GM21360 (cell line): Measurements from ENCODE around the gene ZNG1B.
"Not testable (repeated sequence)": the region's sequence is repeated elsewhere in the genome, so short reads cannot be mapped to it uniquely, and the experiment has no call there.

ENCODE experiments used
- ATAC-seq: cut with Tn5 transposase; IDR thresholded peaks from one replicate; pipeline ENCODE4 v1.9.1; 2021; ENCODE audit warnings: mild to moderate bottlenecking, moderate library complexity; ENCODE audit not compliant: unreplicated experiment

The ZNG1B gene

DNA sequence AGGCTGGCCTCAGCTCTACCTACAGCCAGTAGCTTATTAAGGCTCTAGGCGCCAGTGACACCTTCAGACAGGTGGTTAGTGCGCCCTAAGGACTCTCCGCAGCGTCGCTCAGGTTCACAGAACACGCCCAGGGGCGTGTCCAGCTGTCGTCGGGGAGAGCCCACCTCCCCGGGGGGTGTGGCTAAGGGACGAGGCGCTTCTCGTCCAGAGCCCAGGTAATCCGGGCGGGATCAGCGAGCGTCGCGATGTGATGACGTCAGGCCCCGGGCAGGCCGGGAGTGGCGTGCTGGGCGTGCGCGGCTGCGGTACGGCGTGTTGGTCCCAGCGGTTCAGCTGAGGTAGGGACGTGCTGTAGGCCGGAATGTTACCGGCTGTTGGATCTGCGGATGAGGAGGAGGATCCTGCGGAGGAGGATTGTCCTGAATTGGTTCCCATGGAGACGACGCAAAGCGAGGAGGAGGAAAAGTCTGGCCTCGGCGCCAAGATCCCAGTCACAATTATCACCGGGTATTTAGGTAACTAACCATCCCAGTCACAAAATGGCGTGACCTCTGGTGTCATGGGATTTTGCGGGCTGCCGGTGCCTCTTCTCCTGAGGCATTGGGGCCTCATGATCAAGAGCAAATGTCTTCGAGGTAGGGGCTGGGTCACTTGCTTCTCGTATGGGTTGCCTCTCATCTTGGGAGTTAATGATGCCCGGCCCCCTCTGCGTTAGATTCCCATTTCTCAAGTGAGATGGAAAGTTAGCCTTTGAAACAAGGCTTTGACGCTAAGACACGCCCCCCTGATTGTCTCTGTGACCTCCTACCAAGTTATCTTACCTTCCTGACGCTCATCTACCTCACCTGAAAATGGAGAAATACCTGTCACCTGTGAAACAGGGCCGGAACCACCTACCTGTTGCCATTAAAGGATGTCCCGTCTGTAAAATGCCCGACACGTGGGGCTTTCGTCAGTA lies at the start of gene ZNG1B:
Gene ZNG1B, plus strand, starts transcription at position 184 of the 958 bp plus-strand sequence. Its CDS starts 178 bp downstream, at position 362.
- ATAC-seq, result not testable (repeated sequence)

- peak; percentile 89 for ATAC-seq
Observed at GRCh38 chr2:113390124-113390849, 47.2 kb upstream of the ZNG1B start.

DNA sequence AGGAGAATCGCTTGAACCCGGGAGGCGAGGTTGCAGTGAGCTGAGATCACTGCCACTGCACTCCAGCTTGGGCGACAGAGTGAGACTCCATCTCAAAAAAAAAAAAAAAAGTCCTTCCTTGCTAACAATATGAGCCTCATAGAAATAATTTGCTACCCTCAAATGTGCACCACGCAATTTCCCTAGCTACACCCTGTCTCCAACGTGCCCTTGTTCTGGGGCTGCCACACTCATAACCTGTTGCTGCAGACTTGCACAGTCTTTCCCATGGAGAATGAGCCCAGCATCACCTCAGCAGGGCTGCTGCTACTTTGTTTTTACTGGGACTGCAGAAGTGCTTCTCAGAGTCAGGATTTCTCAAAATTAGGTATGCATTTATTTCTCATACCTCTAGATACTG lies 46.4 kb upstream of the ZNG1B start:
- ATAC-seq, result no peak

GRCh38 chr2:113406114-113406513 lies 31.4 kb upstream of the ZNG1B start:
- peak; percentile 57 for ATAC-seq

- no peak for ATAC-seq
Observed at GRCh38 chr2:113407446-113408099, 29.9 kb upstream of the ZNG1B start.

DNA sequence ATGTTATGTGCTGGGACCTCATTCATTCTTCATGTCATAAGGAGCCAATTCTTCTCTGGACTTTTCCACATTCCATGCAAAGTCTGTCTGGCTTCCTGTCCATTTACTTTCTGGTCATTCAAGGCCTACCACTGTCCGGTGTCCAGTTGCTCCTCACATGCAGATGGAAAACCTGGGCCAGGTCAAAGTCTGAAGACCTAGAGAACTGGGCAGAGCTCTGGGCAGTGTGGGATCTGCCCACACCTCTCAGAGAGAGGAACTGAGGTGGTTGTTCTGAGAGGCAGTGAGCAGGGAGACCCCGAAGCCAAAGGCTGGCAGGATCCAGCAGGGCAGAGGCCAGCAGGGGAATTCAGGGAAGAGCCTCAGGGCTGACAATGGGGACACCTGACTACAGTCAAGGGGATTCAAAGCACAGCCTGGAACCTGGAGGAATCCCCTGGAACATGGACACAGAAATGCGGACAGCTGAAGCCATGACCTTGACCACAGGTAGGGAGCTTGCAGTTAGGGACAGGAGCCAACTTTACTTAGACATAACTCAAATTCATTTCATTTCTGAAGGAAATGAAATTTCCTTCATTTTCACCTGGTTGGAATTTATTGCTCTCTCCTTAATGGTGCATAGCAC lies 25.7 kb upstream of the ZNG1B start:
- ATAC-seq, result not testable (repeated sequence)

DNA sequence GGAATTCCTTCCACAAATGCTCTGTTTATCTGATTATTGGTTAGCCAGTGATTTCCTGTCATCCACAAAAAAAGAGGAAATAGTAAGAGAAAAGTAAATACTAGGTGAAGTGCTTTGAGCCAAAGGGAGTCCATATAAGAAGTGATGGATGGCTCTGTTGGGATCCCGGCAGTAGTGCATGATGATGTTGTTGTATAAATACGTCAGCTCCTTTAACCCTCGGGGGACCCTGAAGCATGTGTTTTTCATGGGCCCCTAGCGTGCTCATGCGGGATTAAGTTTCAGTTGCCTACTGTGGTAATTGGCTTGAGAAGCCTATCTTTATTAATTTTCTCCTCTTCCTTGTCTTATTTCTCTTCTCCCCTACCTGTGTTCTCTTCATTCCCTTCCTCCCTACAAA lies 24.7 kb upstream of the ZNG1B start:
- not testable (repeated sequence) for ATAC-seq

- not testable (repeated sequence) for ATAC-seq
Observed at GRCh38 chr2:113431773-113432172, 5.7 kb upstream of the ZNG1B start.

GRCh38 chr2:113433468-113433867 lies 4.0 kb upstream of the ZNG1B start:
- not testable (repeated sequence) for ATAC-seq

- not testable (repeated sequence) for ATAC-seq
Observed at GRCh38 chr2:113465770-113466169, 28.3 kb downstream of the ZNG1B start.

- not testable (repeated sequence) for ATAC-seq
Observed at GRCh38 chr2:113476688-113477368, 39.3 kb downstream of the ZNG1B start.

GRCh38 chr2:113496527-113496926 lies 59.0 kb downstream of the ZNG1B start:
- ATAC-seq, result not testable (repeated sequence)

- ATAC-seq, result not testable (repeated sequence)
Observed at GRCh38 chr2:113498365-113498764, 60.9 kb downstream of the ZNG1B start, which contains the start of gene FOXD4L1. FOXD4L1 (plus strand) TSS chr2:113498665; CDS start chr2:113499257, 592 bp downstream.

DNA sequence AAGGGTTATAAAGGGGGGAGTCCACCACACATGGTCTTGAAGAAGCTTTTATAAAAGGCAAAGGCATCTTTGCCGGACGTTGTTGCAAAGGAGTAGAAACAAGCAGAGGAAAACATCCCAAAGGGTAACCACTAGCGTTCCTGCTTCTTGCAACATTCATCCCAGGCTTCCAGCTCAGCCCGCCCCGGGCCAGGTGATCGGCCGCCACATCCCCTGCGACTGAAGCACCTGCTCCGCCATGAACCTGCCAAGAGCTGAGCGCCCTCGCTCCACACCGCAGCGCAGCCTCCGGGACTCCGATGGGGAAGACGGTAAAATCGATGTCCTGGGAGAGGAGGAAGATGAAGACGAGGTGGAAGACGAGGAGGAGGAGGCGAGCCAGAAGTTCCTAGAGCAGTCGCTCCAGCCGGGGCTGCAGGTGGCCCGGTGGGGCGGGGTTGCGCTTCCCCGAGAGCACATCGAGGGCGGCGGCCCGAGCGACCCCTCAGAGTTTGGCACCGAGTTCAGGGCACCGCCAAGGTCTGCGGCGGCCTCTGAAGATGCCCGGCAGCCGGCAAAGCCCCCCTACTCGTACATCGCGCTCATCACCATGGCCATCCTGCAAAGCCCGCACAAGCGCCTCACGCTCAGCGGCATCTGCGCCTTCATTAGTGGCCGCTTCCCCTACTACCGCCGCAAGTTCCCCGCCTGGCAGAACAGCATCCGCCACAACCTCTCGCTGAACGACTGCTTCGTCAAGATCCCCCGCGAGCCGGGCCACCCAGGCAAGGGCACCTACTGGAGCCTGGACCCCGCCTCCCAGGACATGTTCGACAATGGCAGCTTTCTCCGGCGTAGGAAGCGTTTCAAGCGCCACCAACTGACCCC lies 61.8 kb downstream of the ZNG1B start:
- not testable (repeated sequence) for ATAC-seq

- not testable (repeated sequence) for ATAC-seq
Observed at GRCh38 chr2:113499886-113500722, 62.6 kb downstream of the ZNG1B start.

GRCh38 chr2:113500723-113501038 lies 63.2 kb downstream of the ZNG1B start:
- not testable (repeated sequence) for ATAC-seq

DNA sequence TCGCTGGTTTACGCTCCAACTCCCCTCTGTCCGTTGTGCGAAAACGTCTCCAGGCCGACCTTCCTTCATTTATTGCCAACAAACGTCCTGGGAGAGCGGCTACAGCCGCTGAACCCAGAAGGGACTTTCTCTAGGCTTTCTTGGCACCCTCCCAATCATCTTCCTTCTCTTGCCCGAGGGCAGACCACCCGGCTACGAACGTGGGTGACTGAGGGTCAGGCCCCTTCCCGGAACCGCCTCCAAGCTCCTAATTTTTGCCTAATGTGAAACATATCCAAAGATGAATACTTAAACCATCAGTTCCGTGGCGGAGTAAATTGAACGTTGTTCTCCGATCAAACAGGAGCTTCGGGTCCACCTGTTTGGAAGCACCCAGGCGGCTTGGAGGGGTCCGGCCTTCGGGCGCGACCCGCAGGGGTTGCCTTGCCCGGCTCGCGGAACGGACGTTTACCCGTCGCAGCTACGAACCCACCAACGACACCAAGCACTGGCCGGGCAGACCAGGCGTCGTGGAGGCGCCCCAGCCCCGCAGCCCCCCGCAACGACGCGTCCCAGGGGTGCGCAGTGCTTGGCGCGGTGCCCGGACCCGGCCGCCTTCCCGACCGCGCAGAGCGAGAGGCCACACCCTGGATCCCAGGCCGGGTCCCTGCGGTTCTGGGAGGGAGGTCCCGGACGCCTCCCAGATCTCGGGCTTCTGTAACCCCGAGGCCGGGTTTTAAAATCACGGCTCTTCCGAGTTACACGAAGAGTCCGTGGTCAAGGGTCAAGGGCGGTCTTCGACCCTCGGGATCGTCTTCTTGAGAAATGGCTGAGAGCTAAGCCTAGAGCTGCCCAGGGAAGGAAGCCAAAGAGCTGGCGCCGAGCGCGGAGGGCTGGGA lies 65.0 kb downstream of the ZNG1B start:
- ATAC-seq, result not testable (repeated sequence)
